Lower lobe of right lung (tissue), 2 donors: ENCODE data around the gene PVALB. TPM values are rescaled to one million over a fixed set of nuclear protein-coding genes. Genes with fewer than 3 reads are reported as not detected.

Experiments
- ATAC-seq, 2 donors: fragments of 200-7000 bp; cut with Tn5 transposase; one replicate each; pipeline ENCODE4 v1.9.1; 2020 to 2022; ENCODE audit warnings: mild to moderate bottlenecking in 2 of 2, moderate library complexity in 2 of 2
- DNase-seq: peaks from one replicate; pipeline ENCODE4 v3.0.0-alpha.2; 2020
- H3K27ac ChIP-seq: fragments of 200-600 bp; one replicate; pipeline ENCODE4 v1.8.0; 2022
- H3K27me3 ChIP-seq: fragments of 200-600 bp; one replicate; pipeline ENCODE4 v1.8.0; 2022; ENCODE audit warnings: low read depth
- H3K36me3 ChIP-seq: fragments of 200-600 bp; one replicate; pipeline ENCODE4 v1.8.0; 2022; ENCODE audit warnings: mild to moderate bottlenecking
- H3K4me1 ChIP-seq: fragments of 200-600 bp; one replicate; pipeline ENCODE4 v1.8.0; 2022
- H3K4me3 ChIP-seq: fragments of 200-600 bp; one replicate; pipeline ENCODE4 v1.8.0; 2022; ENCODE audit warnings: mild to moderate bottlenecking
- H3K9me3 ChIP-seq: fragments of 200-600 bp; one replicate; pipeline ENCODE4 v1.8.0; 2022
- intact Hi-C: fragments of 100-400 bp; cut with DNase I; formaldehyde crosslinking; loops from one replicate; pipeline ENCODE4 v1.11.0; 2022
- total RNA-seq: library from RNA; stranded (reverse); fragmentation: NEBNext Ultra II Directional; extraction: Animal tissue kit (Norgen Biotek cat#: 25700); gene quantifications from one replicate; pipeline ENCODE4 v1.2.1, GENCODE V29; 2021
- TF ChIP-seq, protein P1 (sequence below): fragments of 200-600 bp; IDR thresholded peaks from one replicate; pipeline ENCODE4 v1.8.0; 2022; ENCODE audit warnings: antibody characterized with exemption, mild to moderate bottlenecking
- donor health status: DM: no; HTN: yes; CAD: no; lungs with severe emphysema.

Gene PVALB
- total RNA-seq, 1 donor from 2014 or later: 4.5 TPM

DNA sequence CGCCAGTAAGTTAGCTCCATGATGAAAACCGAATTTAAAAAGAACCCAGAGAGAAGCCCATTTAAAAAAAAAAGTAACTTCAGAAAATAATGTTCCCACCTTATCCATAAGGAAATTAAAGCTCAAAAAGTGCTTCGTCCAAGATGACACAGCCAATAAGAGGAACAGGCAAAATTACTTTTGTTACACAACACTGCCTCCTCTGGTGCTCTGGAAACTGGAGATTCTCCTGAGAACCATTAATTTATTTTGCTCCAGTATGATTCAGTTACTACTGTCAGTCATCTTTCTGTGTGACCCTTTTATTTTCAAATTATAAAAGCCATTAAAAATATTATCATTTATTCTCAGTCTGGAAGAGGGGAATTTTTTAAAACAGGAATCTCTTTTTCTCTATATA lies 42.9 kb downstream of the PVALB start:
- TF ChIP-seq, protein P1, sequence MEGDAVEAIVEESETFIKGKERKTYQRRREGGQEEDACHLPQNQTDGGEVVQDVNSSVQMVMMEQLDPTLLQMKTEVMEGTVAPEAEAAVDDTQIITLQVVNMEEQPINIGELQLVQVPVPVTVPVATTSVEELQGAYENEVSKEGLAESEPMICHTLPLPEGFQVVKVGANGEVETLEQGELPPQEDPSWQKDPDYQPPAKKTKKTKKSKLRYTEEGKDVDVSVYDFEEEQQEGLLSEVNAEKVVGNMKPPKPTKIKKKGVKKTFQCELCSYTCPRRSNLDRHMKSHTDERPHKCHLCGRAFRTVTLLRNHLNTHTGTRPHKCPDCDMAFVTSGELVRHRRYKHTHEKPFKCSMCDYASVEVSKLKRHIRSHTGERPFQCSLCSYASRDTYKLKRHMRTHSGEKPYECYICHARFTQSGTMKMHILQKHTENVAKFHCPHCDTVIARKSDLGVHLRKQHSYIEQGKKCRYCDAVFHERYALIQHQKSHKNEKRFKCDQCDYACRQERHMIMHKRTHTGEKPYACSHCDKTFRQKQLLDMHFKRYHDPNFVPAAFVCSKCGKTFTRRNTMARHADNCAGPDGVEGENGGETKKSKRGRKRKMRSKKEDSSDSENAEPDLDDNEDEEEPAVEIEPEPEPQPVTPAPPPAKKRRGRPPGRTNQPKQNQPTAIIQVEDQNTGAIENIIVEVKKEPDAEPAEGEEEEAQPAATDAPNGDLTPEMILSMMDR: peak; percentile 26
- H3K4me3 ChIP-seq: no peak overlapping the region
- no peaks in the 10 kb centered on the region for H3K36me3 ChIP-seq
- ATAC-seq (no peak), DNase-seq (no peak)
- no peaks in the 10 kb centered on the region for H3K27me3 ChIP-seq
- H3K9me3 ChIP-seq: no peaks in the 10 kb centered on the region
- intact Hi-C loops: no loop called here
- no peak overlapping the region for H3K27ac ChIP-seq
- peaks cover 13% of the 10 kb centered on the region for H3K4me1 ChIP-seq

DNA sequence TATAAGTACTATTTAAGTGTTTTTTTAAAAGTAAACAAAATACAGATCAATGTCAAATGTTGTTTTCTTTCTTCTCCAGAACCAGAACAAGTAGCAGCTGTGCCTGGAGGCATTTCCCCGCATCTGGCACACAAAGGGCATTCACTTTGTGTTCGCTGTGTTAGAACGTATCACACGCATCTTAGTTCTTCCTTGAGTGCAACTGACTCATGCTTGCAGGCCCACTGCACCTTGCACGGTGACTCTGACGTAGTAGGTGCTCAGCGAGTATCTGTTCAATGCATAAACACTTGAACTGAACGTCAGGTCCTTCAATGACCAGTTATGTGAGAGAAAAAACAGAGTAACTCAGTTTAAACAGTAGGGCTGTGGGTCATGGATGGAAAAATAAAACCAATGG lies 44.4 kb downstream of the PVALB start:
- intact Hi-C loops: no loop called here
- H3K4me3 ChIP-seq: no peak overlapping the region
- H3K9me3 ChIP-seq: no peaks in the 10 kb centered on the region
- no peaks in the 10 kb centered on the region for H3K36me3 ChIP-seq
- TF ChIP-seq, protein P1: no peak
- H3K27me3 ChIP-seq: no peaks in the 10 kb centered on the region
- peaks cover 13% of the 10 kb centered on the region for H3K4me1 ChIP-seq
- DNase-seq (no peak), ATAC-seq (no peak)
- no peak overlapping the region for H3K27ac ChIP-seq

DNA sequence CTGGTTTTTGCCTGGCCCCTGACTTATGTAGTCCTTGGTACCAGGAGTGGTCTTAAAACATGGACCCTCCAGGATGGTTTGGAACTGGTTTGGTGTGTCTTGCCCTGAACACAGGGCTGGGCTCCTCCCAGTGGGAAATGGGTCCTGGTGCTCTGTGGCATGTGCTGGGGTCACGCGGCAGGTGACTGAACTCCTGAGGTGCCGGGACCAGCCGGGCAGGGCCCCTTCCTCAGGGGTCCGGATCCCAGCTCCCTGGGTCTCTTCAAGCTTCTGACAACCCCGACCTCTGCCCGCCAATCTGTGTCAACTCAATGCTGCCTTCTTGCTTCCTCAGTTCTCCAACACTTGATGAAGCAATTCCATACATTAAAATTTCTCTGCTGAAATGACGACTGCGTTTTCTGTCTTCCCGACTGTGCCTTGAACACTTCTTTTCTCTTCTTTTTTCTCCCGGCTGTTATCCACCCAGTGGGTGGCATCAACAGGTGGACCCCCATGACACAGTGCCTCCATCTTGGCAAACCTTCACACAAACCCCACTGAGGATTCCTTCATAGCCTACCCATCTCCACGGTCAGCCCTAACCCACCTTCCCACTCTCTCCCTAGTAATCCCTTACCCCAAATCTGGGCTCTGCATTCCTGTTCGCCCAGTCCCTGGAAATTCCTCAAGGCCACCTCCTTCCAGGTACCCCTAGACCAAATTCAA lies 45.3 kb downstream of the PVALB start:
- ATAC-seq (no peak), DNase-seq (no peak)
- intact Hi-C loops: no loop called here
- TF ChIP-seq, protein P1: no peak
- no peaks in the 10 kb centered on the region for H3K27me3 ChIP-seq
- H3K4me3 ChIP-seq: no peak overlapping the region
- no peak overlapping the region for H3K27ac ChIP-seq
- H3K9me3 ChIP-seq: no peaks in the 10 kb centered on the region
- H3K36me3 ChIP-seq: peaks cover 1% of the 10 kb centered on the region
- peaks cover 9% of the 10 kb centered on the region for H3K4me1 ChIP-seq

DNA sequence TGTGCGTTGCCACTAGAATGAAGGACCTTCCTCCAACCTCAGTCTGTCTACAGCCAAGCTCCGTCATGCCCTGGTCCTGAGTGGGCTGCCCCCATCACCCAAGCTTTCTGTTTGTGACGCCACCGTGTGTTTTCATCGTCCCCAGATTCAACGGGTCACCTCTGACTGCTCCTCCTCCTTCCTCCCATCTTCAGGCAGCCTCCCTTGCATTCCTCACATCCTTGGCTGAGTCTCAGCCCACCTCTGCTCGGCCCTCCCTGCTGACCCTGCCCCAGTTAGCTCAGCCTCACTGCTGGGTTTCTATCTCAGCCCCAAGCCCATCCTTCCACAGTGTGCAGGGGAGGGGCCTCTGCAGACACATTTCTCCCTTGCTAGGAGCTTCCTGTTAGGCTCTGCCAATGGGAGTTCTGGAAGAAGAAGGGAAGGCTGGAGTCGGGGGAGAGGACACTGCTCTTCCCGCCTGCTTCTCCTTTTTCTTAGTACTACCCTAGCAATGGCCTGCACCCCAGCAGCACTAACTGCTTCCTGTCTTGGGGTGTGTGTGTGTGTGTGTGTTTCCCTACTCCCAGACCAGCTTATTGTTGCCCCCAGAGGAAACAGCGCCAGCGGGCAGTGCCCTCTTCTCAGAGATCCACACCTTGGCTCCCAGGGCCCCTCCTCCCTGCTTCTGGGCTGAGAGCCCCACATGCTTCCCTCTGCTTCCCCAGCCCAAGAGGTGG lies 46.2 kb downstream of the PVALB start:
- Histone ChIP-seq H3K36me3 (peaks cover 8% of the 10 kb centered on the region), H3K4me3 (no peak overlapping the region), H3K27ac (no peak overlapping the region), H3K27me3 (no peaks in the 10 kb centered on the region), H3K9me3 (no peaks in the 10 kb centered on the region), H3K4me1 (peaks cover 8% of the 10 kb centered on the region)
- ATAC-seq: no peak
- intact Hi-C loops: no loop called here
- TF ChIP-seq, protein P1: no peak
- no peak for DNase-seq

DNA sequence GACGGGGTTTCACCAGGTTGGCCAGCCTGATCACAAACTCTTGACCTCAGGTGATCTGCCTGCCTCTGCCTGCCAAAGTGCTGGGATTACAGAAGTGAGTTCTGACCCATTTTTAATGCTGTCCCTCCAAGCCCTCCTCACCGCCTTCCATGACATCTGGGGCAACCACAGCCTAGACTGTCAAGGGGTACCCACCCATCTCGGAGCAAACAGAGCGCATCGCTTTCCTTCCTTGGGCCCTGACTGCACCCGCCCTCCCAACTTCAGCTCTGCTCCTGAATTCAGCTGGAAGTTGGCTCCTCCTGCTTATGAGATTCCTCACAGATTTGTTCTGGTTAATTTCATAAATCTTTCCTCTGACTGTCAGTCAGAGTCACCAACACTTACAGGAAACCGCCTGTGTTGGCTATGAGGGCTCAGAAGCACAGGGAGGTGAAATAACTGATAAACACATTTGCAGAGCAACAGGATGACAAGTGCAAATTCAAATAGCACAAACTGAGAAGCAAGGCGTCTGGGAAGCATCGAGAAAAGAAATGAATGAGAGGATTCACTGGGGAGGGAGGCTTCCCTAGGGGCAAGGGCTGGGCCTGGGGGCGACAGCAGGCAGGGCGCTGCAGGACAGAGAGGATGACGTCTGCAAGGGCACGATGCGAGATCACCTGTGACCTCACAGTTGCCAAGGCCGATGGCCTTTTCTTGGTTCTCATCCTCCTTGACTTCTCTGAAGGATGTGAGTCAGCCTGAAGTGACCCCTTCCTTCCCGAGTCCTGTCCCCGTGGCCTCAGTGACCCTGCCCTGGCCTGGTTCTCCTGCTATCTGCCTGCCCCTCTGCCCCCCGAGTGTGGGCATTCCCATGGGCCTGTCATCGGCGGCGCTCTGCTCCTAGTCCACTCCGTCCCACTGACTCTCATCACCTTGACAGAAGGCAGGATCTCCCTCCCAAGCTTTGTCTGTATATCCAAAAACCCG lies 47.0 kb downstream of the PVALB start:
- Histone ChIP-seq H3K4me3 (no peak overlapping the region), H3K4me1 (peaks cover 2% of the 10 kb centered on the region), H3K27me3 (no peaks in the 10 kb centered on the region), H3K36me3 (peaks cover 8% of the 10 kb centered on the region), H3K27ac (no peak overlapping the region), H3K9me3 (no peaks in the 10 kb centered on the region)
- DNase-seq (no peak), ATAC-seq (no peak)
- intact Hi-C loops: no loop called here
- TF ChIP-seq, protein P1: no peak
